ENCODE data around the gene SMIM14.
"Not testable (repeated sequence)": the region's sequence is repeated elsewhere in the genome, so short reads cannot be mapped to it uniquely, and the experiment has no call there.

SMIM14 gene

DNA sequence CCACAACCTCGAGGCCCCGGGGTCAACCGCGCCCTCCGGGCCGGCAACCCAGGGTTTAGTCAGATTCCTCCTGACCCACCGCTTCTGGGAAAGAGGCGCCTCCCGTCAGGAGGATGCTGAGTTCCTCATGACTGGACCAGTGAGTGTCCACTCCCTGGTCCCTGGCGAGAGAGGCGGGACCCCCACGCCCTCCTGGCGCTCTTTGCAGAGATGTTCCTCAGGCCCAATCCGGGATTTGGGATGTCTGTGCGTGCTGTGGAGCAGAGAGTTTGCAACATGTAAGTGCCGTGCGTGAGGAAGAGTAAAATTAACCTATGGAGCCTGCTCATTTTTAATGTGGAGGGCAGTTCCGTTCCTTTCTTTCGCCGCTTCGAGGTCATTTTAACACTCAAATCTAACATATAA is 110.6 kb downstream of the SMIM14 start:
- no peak for DNase-seq

DNA sequence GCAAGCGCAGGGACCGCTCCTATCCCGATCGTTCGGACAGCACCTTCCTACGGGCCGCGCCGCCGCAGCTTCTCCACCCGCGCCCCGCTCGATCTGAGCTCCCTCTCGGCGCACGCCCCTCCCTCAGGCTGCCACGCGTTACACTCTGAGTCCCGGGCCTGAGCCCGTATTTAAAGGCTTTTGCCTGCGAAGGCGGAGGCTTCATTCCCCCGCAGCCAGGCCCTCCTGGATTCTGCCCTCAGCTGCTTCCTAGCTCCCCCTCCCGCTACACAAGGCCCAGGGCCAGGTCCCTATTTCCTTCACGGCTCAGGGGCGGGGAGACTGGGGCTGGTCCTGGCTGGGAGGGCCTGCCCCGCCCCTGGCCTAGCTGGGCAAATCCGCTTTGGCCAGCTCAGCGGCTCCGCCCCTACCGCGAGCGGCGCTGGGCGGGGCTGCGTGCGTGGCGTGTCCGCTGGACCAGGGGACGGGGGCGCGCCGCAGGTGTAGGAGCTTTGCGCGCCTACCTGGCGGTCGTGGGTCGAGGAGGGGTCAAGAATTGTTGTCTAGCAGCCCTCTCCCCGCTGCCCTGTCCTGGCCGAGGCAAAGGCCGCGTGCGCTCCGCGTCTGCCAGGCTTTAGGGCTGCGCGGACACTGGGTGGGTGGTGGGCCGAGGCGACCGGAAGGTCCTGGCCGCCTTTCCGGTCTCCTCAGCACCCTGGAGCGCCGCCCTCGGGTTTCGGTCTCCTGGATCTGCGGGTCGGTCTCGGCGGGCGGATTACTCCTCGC is 111.2 kb downstream of the SMIM14 start, which contains the start of gene UGDH:
TSS of gene UGDH (minus strand) at position 144 of the 765 bp plus-strand sequence. CDS start 5,927 bp downstream, outside the sequence.
- DNase-seq: peak; percentile 95

DNA sequence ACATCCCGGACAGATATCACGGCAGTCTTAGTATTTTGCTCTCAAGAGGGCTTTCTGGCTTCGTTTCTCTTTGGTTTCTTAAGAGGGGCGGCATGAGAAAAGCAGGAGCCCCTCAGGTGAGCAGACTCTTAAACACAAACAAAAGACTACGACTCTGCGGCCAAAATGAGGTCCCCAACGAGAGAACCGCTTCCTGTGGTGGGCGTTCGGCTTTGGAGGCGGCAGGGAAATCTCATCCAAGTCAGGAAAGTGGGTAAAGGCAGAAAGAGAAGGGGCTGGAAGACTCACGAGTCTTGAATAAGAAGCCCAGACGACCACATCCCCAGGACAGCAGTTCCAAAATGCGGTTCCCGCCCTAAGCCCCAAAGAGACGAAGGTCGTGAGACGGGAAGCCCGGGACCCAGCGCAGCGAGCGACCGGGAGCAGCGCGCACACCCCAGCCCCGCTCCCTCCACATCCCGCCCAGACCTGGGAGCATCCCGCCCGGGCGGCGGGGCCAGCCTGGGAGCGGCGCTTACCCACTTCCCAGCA is 111.8 kb downstream of the SMIM14 start:
- peak; percentile 25 for DNase-seq

DNA sequence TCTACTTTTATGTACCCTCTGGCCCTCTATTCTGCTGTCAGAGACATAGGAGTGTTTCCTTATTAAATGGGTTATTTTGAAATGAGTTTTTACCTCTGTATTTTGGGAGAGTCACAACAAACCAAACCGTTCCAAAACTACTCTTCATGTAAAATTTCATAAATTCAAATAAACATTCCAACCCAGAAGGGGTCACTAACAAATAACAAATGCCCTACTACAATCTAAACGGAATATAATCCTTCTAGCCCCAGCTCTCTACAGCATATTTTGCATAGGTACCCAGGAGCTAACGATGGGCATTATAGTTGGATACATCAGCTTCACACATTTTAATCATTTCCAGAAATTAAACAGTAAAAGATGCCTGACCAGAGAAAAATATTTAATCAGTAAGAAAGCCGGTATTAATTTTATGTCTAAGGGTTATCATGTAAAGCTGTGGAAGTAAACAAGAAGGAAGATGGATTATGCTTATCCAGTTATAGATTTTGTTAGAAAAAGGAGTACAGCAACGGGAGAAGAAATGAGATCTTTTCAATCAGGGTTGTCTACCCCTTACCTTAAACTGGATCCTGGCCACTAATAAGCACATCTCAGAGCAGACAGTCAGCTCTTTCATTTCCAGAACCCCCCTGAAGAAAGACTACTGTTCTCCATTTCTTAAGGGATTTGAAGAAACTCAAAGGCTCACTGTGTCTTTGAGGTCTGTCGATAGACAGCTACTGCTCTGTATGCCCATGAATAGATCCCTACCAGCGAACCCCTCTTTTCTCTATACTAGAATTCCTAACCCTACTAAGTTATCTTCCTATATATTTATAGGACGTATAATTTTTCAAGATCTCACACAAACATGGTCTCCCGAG is 112.6 kb downstream of the SMIM14 start:
- no peak for DNase-seq

GRCh38 chr4:39524161-39524957 is 114.3 kb downstream of the SMIM14 start:
- no peak for DNase-seq

- no peak for DNase-seq
Observed at GRCh38 chr4:39522068-39522467, 116.6 kb downstream of the SMIM14 start.

GRCh38 chr4:39521253-39521919 is 117.3 kb downstream of the SMIM14 start:
- DNase-seq: no peak

DNA sequence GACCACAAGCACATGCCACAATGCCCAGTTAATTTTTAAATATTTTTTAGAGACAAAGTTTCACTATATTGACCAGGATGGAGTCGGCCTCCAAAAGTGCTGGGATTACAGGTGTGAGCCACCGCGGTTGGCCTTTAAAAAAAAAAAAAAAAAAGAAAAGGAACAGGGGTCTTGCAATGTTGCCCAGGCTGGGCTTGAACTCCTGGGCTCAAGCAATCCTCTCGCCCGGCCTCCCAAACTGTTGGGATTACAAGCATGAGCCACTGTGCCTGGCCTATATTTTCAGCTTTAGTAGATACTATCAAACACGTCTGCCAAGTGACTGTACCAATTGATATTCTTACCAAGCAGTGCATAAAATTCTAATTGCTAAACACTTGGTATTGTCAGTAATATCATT is 120.2 kb downstream of the SMIM14 start:
- no peak for DNase-seq

- DNase-seq: no peak
Observed at GRCh38 chr4:39516407-39516966, 122.2 kb downstream of the SMIM14 start.

DNA sequence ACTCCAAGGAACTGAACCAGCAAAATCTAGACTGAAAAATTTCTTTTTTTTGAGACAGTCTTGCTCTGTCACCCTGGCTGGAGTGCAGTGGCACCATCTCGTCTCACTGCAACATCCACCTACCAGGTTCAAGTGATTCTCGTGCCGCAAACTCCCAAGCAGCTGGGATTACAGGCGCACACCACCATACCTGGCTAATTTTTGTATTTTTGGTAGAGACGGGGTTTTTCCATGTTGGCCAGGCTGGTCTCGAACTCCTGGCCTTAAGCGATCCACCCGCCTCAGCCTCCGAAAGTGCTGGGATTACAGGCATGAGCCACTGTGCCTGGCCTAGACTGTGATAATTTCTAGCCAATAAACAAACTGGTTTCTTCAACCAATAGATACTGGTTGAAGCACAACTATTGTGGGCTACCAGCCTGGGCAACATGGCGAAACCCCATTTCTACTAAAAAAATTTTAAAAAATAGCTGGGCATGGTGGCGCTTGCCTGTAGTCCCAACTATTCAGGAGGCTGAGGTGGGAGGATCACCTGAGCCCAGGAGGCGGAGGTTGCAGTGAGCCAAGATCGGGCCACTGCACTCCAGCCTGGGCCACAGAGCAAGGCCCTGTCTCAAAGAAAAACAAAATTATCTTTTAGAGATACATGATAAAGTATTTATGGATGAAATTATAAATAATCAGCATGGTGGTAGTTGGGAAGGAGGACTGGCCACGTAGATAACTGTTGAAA is 122.8 kb downstream of the SMIM14 start:
- not testable (repeated sequence) for DNase-seq

DNA sequence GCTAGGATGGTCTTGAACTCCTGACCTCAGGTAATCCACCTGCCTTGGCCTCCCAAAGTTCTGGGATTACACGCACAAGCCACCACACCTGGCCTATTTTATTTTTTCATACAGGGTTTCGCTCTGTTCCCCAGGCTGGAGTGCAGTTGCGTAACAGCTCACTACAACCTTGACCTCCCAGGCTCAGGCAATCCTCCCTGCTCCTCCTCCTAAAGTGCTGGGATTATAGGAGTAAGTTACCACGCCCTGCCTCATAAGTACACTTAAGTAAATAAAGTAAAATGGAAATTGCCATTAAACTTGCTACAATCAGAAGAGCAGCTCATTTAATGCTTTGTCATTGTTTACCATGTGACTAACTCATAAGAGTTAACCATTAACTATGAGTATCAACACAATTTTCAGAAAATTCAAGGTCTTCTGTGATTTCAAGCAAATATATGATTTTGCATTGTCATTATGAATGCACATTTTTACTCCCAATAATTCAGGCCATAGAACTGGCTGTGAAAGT is 123.7 kb downstream of the SMIM14 start:
- no peak for DNase-seq

DNA sequence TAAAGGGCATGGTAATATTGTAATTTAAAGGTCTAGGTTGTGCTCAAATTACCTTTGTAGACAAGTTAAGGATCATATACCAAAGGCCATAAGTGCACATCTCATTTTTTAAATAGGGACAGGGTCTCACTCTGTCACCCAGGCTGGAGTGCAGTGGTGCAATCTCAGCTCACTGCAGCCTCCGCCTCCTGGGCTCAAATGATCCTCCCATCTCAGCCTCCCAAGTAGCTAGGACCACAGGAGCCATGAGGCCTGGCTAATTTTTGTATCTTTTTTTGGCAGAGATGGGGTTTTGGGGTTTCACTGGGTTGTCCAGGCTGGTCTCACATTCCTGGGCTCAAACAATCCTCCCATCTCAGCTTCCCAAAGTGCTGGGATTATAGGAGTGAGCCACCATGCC is 124.4 kb downstream of the SMIM14 start:
- DNase-seq: not testable (repeated sequence)

DNA sequence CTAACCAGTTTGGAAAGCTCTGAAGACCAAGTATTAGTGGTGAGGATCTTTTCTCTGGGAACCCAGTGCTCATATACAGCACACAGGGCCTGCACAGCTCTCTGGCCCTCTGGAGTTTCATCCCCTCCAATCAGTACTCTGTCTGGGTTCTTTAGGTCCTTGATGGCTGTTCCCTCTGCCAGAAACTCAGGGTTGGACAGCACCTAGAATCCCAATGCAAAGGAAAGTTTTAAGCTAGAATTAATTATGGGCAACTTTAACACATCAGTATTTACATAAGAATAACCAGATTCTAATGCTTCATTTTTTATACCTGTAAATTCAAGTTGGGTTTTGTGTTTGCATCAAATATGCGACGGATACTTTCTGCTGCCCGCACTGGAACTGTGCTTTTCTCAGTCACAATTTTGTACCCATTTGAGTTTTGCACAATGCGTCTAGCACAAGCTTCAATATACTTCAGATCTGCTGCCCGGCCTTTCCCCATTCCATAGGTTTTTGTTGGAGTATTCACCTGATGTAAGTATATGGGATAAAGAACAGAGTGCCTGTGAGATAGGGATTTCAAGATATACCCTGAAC is 128.2 kb downstream of the SMIM14 start:
- no peak for DNase-seq

- no peak for DNase-seq
Observed at GRCh38 chr4:39505581-39505980, 133.1 kb downstream of the SMIM14 start.

- no peak for DNase-seq
Observed at GRCh38 chr4:39504538-39504937, 134.1 kb downstream of the SMIM14 start.

DNA sequence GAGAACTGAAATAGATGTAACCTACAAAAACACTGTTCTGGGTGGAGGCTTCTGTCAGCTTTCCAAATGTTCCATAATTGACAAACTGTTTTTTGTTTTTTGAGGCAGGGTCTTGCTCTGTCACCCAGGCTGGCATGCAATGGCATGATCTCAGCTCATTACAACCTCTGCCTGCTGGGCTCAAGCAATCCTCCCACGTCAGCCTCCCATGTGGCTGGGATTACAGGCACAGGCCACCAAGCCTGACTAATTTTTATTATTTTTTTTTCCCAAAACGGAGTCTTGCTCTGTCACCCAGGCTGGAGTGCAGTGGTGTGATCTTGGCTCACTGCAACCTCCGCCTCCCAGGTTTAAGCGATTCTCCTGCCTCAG is 136.0 kb downstream of the SMIM14 start:
- DNase-seq: not testable (repeated sequence)

- DNase-seq: no peak
Observed at GRCh38 chr4:39502019-39502663, 136.5 kb downstream of the SMIM14 start.

- no peak for DNase-seq
Observed at GRCh38 chr4:39498727-39499020, 140.0 kb downstream of the SMIM14 start.

- DNase-seq: no peak
Observed at GRCh38 chr4:39497909-39498726, 140.5 kb downstream of the SMIM14 start.
